Stimulated activated CD4-positive, alpha-beta T cell treated with anti-CD3 and anti-CD28 coated beads, Interleukin-4, amount 100 ng/mL, for 4 hours (primary cell): ENCODE results near the gene DENND5B.

ENCODE experiments used
- DNase-seq, 2 experiments: peaks; one replicate each; pipeline ENCODE4 v3.0.0-alpha.2; 2020

DENND5B gene

GRCh38 chr12:31369712-31370521 lies 221.0 kb downstream of the DENND5B start:
- DNase-seq = no peak

DNA sequence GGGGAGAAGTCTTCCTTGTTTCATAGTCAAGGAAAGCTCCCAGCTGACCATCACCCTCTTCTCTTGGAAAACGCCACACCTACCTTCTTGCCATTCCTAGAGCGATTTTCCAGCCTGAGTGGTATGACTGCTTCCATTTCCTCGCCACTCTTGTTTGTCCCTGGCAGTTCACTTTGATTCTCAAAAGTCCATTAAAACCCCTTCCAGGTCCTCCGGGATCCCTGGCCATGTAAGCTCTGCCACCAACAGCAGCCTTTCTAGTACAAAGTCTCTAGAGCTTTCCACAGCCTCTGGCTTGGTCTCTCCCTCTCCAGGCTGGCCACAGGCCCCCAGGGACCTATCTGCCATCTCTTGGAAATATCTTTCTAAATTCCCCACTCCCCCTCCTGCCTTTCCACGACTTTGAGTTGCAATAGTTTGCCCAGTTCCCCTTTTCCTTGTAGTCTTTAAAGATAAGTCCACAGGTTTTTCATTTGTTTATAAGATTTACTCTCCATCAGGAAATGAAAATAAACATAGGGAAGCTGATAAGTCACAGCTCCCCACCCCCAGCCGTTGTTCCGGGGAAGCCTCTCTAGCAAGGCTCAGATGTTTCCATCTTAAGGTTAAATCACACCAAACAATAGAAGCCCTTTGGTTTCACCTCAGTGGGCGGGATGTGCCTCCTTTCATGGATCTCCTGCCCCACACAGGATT lies 222.1 kb downstream of the DENND5B start:
- DNase-seq = no peak

DNA sequence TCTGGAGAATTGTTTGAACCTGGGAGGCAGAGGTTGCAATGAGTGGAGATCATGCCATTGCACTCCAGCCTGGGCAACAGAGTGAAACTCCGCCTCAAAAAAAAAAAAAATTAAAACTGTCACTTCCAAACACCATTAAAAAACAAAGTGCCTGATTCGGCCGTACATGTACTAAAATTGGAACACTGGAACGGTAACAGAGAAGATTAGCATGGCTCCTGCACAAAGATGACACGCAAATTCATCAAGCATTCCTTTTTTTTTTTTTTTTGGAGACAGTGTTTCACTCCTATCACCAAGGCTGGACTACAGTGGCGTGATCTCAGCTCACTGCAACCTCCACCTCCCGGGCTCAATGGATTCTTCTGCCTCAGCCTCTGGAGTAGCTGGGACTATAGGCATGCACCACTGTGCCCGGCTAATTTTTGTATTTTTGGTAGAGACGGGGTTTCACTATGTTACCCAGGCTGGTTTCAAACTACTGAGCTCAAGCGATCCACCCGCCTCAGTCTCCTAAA lies 224.8 kb downstream of the DENND5B start:
- no peak for DNase-seq

GRCh38 chr12:31363831-31364230 lies 227.1 kb downstream of the DENND5B start:
- DNase-seq = no peak

GRCh38 chr12:31363416-31363809 lies 227.5 kb downstream of the DENND5B start:
- no peak for DNase-seq

GRCh38 chr12:31362759-31363415 lies 228.0 kb downstream of the DENND5B start:
- no peak for DNase-seq

GRCh38 chr12:31362115-31362758 lies 228.7 kb downstream of the DENND5B start:
- DNase-seq = no peak

DNA sequence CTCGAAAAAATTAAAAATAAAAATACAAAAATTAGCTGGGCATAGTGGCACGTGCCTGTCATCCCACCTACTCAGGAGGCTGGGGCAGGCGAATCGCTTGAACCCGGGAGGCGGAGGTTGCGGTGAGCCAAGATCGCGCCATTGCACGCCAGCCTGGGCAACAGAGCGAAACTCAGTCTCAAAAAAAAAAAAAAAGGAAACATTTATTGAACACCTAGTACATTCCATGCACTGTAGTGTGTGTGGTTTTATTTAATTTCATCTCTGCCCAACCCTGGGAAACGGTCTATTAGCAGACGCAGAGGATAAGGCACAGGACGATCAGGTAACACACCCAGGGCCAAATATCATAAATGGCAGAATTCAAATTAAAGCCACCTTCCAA lies 229.2 kb downstream of the DENND5B start:
- no peak for DNase-seq

GRCh38 chr12:31355747-31356107 lies 235.2 kb downstream of the DENND5B start:
- DNase-seq = no peak

GRCh38 chr12:31353750-31354708 lies 236.9 kb downstream of the DENND5B start:
- DNase-seq = no peak

GRCh38 chr12:31346267-31346666 lies 244.7 kb downstream of the DENND5B start:
- no peak for DNase-seq

- DNase-seq = no peak
Measured at GRCh38 chr12:31343139-31343538, 247.8 kb downstream of the DENND5B start.

GRCh38 chr12:31342286-31342685 lies 248.7 kb downstream of the DENND5B start:
- no peak for DNase-seq

- DNase-seq = no peak
Measured at GRCh38 chr12:31339831-31340622, 250.9 kb downstream of the DENND5B start.

- no peak for DNase-seq
Measured at GRCh38 chr12:31337952-31338351, 253.0 kb downstream of the DENND5B start.
